ENCODE results near the gene CASKIN1.
A peak's percentile ranks its signal among the peaks of the same experiment; 100 is the strongest.

Gene CASKIN1

GRCh38 chr16:2238838-2239675 is 42.7 kb upstream of the CASKIN1 start:
- TF ChIP-seq CTCF (IDR thresholded peaks at IDR 0.05), result no peak
- DNase-seq (ENCODE audit: low spot score), result peak; percentile 72
- Histone ChIP-seq H3K27ac (peak overlapping the region in 1 of 2 donors; percentile 41), H3K4me3 (no peak overlapping the region)

GRCh38 chr16:2238150-2238837 is 41.9 kb upstream of the CASKIN1 start:
- Histone ChIP-seq H3K27ac (no peak overlapping the region), H3K4me3 (no peak overlapping the region)
- peak; percentile 72 for DNase-seq (ENCODE audit: low spot score)
- no peak for TF ChIP-seq CTCF (IDR thresholded peaks at IDR 0.05)

- TF ChIP-seq CTCF (IDR thresholded peaks at IDR 0.05), result no peak
- H3K4me3 ChIP-seq, result peak overlapping the region; percentile 62
- no peak for DNase-seq (ENCODE audit: low spot score)
- H3K27ac ChIP-seq, result no peak overlapping the region
These were observed 41.2 kb upstream of the CASKIN1 start for GRCh38 chr16:2237493-2238149.

- TF ChIP-seq CTCF (IDR thresholded peaks at IDR 0.05), result no peak
- DNase-seq (ENCODE audit: low spot score), result no peak
- H3K27ac ChIP-seq, result no peak overlapping the region
- H3K4me3 ChIP-seq, result peak overlapping the region; percentile 62
These were observed 40.7 kb upstream of the CASKIN1 start for GRCh38 chr16:2237102-2237482.

- no peak for TF ChIP-seq CTCF (IDR thresholded peaks at IDR 0.05)
These were observed 40.1 kb upstream of the CASKIN1 start, which contains the start of gene DNASE1L2 for GRCh38 chr16:2236337-2237101. Gene DNASE1L2, plus strand, starts transcription at chr16:2236444. Its CDS starts 373 bp downstream, at chr16:2236817.

GRCh38 chr16:2235695-2236336 is 39.4 kb upstream of the CASKIN1 start:
- no peak for DNase-seq (ENCODE audit: low spot score)
- H3K27ac ChIP-seq, result no peak overlapping the region
- H3K4me3 ChIP-seq, result no peak overlapping the region
- no peak for TF ChIP-seq CTCF (IDR thresholded peaks at IDR 0.05)

More at GRCh38 chr16:2236337-2237101, 40.1 kb upstream of the CASKIN1 start, which contains the start of gene DNASE1L2:
- no peak within 1 kb of the TSS for H3K27ac ChIP-seq
- no peak for DNase-seq (ENCODE audit: low spot score)
- H3K4me3 ChIP-seq, result peak within 1 kb of the TSS; percentile 62
